ENCODE data around the gene GBP7. TPM values are rescaled to one million over a fixed set of nuclear protein-coding genes. Genes with fewer than 3 reads are reported as not detected.
A peak's percentile ranks its signal among the peaks of the same experiment; 100 is the strongest.

Gene GBP7
- total and polyA plus RNA-seq, 10 of the 15 experiments (the other 5 are each of a cell fraction or from before 2014, with no cell fraction given), result not detected

DNA sequence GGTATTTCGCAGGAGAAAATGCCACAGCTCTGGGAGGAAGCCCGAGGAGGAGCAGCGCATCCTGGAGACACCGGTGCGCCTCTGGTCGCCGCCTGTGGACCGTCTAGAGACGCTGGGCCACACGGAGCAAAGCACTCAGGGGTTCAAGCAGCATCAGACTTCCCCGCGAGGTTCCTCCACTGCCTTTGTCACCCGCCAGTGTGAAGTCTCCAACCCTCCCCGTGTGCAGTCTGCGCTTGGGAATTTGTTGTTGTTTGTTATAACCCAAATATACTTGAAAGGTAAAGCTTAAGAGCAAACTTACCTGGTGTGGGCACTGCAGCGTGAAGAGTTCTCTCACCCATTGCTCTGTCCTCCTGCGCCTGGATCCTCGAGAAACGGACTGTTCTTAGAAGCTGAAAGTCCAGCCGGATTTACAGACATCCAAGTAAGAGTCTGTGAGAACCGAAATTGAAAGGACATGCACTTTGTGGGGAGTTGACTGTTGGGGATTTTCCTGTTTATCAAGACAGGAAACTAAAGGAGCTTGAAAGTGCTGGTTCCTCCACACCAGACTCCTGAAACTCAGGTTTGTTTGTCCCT lies 22.8 kb upstream of the GBP7 start, which contains the start of gene GBP4 (continued):
- TF ChIP-seq, protein P1, sequence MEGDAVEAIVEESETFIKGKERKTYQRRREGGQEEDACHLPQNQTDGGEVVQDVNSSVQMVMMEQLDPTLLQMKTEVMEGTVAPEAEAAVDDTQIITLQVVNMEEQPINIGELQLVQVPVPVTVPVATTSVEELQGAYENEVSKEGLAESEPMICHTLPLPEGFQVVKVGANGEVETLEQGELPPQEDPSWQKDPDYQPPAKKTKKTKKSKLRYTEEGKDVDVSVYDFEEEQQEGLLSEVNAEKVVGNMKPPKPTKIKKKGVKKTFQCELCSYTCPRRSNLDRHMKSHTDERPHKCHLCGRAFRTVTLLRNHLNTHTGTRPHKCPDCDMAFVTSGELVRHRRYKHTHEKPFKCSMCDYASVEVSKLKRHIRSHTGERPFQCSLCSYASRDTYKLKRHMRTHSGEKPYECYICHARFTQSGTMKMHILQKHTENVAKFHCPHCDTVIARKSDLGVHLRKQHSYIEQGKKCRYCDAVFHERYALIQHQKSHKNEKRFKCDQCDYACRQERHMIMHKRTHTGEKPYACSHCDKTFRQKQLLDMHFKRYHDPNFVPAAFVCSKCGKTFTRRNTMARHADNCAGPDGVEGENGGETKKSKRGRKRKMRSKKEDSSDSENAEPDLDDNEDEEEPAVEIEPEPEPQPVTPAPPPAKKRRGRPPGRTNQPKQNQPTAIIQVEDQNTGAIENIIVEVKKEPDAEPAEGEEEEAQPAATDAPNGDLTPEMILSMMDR (IDR thresholded peaks at IDR 0.05 in 2 of 3, conservative IDR thresholded peaks at IDR 0.05 in 1 of 3; ENCODE audit: control insufficient read depth in 2 of 3, extremely low read depth in 1 of 3, insufficient read depth in 1 of 3, low read depth in 3 of 3, low read length in 3 of 3), result 0 out of 6 replicates have a peak, but pooled peaks of 1 of the 3 experiments have one; percentile 8
- TF ChIP-seq ZNF274 (IDR thresholded peaks at IDR 0.05; ENCODE audit: insufficient read depth, insufficient read length) (no peak), NFIC (IDR thresholded peaks at IDR 0.05; ENCODE audit: low read depth, low read length) (peak; percentile 51; the same call in 1 of the 2 replicates), LARP7 (IDR thresholded peaks at IDR 0.05) (peak; percentile 74; the same call in 1 of the 2 replicates), TCF12 (IDR thresholded peaks at IDR 0.05; ENCODE audit: low read depth, low read length) (peak; percentile 25; the same call in 1 of the 2 replicates), BMI1 (IDR thresholded peaks at IDR 0.05; ENCODE audit: borderline replicate concordance) (0 out of 2 replicates have a peak, but pooled peaks have one; percentile 10), RELB (IDR thresholded peaks at IDR 0.05; ENCODE audit: low read depth) (peak; percentile 86), RELA (IDR thresholded peaks at IDR 0.05; ENCODE audit: borderline replicate concordance, partially characterized antibody) (peak; percentile 54), GABPA (IDR thresholded peaks at IDR 0.05; ENCODE audit: low read depth) (no peak), BHLHE40 (IDR thresholded peaks at IDR 0.05; ENCODE audit: borderline replicate concordance in 1 of 2, low read depth in 2 of 2, low read length in 1 of 2) (peak in 1 of 2 experiments; percentile 11; a peak in 2 of 4 replicates), TARDBP (IDR thresholded peaks at IDR 0.05; ENCODE audit: borderline replicate concordance) (no peak), SMAD5 (IDR thresholded peaks at IDR 0.05; ENCODE audit: low read depth) (no peak), RUNX3 (IDR thresholded peaks at IDR 0.05; ENCODE audit: low read length) (peak; percentile 77), SPI1 (IDR thresholded peaks at IDR 0.05; ENCODE audit: borderline replicate concordance, insufficient read depth, low read depth, low read length) (peak; percentile 15; the same call in 1 of the 2 replicates), SMAD1 (IDR thresholded peaks at IDR 0.05; ENCODE audit: low read depth, partially characterized antibody) (no peak), MTA2 (IDR thresholded peaks at IDR 0.05; ENCODE audit: low read depth) (peak; percentile 41), RAD51 (IDR thresholded peaks at IDR 0.05) (no peak), CBX3 (IDR thresholded peaks at IDR 0.05; ENCODE audit: borderline replicate concordance, low read depth) (no peak)
- TF ChIP-seq, protein P2, sequence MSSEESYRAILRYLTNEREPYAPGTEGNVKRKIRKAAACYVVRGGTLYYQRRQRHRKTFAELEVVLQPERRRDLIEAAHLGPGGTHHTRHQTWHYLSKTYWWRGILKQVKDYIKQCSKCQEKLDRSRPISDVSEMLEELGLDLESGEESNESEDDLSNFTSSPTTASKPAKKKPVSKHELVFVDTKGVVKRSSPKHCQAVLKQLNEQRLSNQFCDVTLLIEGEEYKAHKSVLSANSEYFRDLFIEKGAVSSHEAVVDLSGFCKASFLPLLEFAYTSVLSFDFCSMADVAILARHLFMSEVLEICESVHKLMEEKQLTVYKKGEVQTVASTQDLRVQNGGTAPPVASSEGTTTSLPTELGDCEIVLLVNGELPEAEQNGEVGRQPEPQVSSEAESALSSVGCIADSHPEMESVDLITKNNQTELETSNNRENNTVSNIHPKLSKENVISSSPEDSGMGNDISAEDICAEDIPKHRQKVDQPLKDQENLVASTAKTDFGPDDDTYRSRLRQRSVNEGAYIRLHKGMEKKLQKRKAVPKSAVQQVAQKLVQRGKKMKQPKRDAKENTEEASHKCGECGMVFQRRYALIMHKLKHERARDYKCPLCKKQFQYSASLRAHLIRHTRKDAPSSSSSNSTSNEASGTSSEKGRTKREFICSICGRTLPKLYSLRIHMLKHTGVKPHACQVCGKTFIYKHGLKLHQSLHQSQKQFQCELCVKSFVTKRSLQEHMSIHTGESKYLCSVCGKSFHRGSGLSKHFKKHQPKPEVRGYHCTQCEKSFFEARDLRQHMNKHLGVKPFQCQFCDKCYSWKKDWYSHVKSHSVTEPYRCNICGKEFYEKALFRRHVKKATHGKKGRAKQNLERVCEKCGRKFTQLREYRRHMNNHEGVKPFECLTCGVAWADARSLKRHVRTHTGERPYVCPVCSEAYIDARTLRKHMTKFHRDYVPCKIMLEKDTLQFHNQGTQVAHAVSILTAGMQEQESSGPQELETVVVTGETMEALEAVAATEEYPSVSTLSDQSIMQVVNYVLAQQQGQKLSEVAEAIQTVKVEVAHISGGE (CRISPR knock-in tag; IDR thresholded peaks at IDR 0.05), result no peak
- TF ChIP-seq, protein P3, sequence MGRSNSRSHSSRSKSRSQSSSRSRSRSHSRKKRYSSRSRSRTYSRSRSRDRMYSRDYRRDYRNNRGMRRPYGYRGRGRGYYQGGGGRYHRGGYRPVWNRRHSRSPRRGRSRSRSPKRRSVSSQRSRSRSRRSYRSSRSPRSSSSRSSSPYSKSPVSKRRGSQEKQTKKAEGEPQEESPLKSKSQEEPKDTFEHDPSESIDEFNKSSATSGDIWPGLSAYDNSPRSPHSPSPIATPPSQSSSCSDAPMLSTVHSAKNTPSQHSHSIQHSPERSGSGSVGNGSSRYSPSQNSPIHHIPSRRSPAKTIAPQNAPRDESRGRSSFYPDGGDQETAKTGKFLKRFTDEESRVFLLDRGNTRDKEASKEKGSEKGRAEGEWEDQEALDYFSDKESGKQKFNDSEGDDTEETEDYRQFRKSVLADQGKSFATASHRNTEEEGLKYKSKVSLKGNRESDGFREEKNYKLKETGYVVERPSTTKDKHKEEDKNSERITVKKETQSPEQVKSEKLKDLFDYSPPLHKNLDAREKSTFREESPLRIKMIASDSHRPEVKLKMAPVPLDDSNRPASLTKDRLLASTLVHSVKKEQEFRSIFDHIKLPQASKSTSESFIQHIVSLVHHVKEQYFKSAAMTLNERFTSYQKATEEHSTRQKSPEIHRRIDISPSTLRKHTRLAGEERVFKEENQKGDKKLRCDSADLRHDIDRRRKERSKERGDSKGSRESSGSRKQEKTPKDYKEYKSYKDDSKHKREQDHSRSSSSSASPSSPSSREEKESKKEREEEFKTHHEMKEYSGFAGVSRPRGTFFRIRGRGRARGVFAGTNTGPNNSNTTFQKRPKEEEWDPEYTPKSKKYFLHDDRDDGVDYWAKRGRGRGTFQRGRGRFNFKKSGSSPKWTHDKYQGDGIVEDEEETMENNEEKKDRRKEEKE (IDR thresholded peaks at IDR 0.05), result no peak

All from GM12878 (cell line).